CD8-positive, alpha-beta memory T cell (primary cell): ENCODE data around the gene FOXD4L3. TPM values are rescaled to one million over a fixed set of nuclear protein-coding genes. Genes with fewer than 3 reads are reported as not detected.
"Not testable (repeated sequence)": the region's sequence is repeated elsewhere in the genome, so short reads cannot be mapped to it uniquely, and the experiment has no call there.

Experiments
- CTCF ChIA-PET: fragments of 350-600 bp; sonication (Branson Sonifier 250); formaldehyde crosslinking; loops from one replicate; lab custom pipeline; 2021; ENCODE audit warnings: antibody characterized with exemption; lab: Charles Lee
- POLR2A ChIA-PET: fragments of 350-600 bp; sonication (Branson Sonifier 250); formaldehyde crosslinking; loops from one replicate; lab custom pipeline; 2021; ENCODE audit warnings: antibody characterized with exemption; lab: Charles Lee
- DNase-seq, 5 donors: peaks; one replicate each; pipeline versions ENCODE4 v3.0.0 to v3.0.0-alpha.2; 2020 to 2022; ENCODE audit warnings: mixed read lengths in 1 of 5
- H3K27ac ChIP-seq: one replicate; pipeline ENCODE4 v1.7.0; 2013; ENCODE audit warnings: low read depth, mild to moderate bottlenecking, low read length, moderate library complexity
- H3K27me3 ChIP-seq: 2 replicates; pipeline ENCODE4 v1.7.0; 2013; ENCODE audit warnings: low read length, mild to moderate bottlenecking; ENCODE audit not compliant: insufficient read depth, poor library complexity, severe bottlenecking
- H3K36me3 ChIP-seq: 2 replicates; pipeline ENCODE4 v1.7.0; 2013; ENCODE audit warnings: mild to moderate bottlenecking, low read length, moderate library complexity; ENCODE audit not compliant: insufficient read depth
- H3K4me1 ChIP-seq: 2 replicates; pipeline ENCODE4 v1.7.0; 2013; ENCODE audit warnings: mild to moderate bottlenecking, low read length, moderate library complexity; ENCODE audit not compliant: insufficient read depth
- H3K4me3 ChIP-seq: 2 replicates; pipeline ENCODE4 v1.7.0; 2013; ENCODE audit warnings: mild to moderate bottlenecking, low read length
- H3K9me3 ChIP-seq: 2 replicates; pipeline ENCODE4 v1.7.0; 2013; ENCODE audit warnings: mild to moderate bottlenecking, low read length
- H3K27ac Mint-ChIP-seq, 8 donors: one replicate each; pipeline ENCODE4 v1.8.0; 2020 to 2021; ENCODE audit warnings: mixed read lengths in 8 of 8, mild to moderate bottlenecking in 6 of 8, inconsistent platforms in 3 of 8, moderate library complexity in 3 of 8
- H3K27me3 Mint-ChIP-seq, 2 donors: one replicate each; pipeline ENCODE4 v1.8.0; 2020 to 2021; ENCODE audit warnings: mixed read lengths in 2 of 2, mild to moderate bottlenecking in 1 of 2, moderate library complexity in 1 of 2
- H3K36me3 Mint-ChIP-seq, 3 donors: one replicate each; pipeline ENCODE4 v1.8.0; 2020 to 2021; ENCODE audit warnings: mixed read lengths in 3 of 3, inconsistent platforms in 1 of 3, mild to moderate bottlenecking in 1 of 3
- H3K4me1 Mint-ChIP-seq, 3 donors: one replicate each; pipeline ENCODE4 v1.8.0; 2020 to 2021; ENCODE audit warnings: mixed read lengths in 3 of 3, inconsistent platforms in 1 of 3, mild to moderate bottlenecking in 1 of 3
- H3K4me3 Mint-ChIP-seq, 7 donors: one replicate each; pipeline ENCODE4 v1.8.0; 2020 to 2021; ENCODE audit warnings: mixed read lengths in 7 of 7, mild to moderate bottlenecking in 6 of 7, moderate library complexity in 4 of 7, inconsistent platforms in 2 of 7
- H3K9me3 Mint-ChIP-seq, 5 donors: one replicate each; pipeline ENCODE4 v1.8.0; 2020 to 2022; ENCODE audit warnings: mixed read lengths in 5 of 5, mild to moderate bottlenecking in 3 of 5, moderate library complexity in 2 of 5, inconsistent platforms in 1 of 5
- polyA plus RNA-seq: library from polyadenylated mRNA; unstranded; fragments of 300-500 nt; fragmentation: Illumina TruSeq; gene quantifications from one replicate; pipeline ENCODE4 v1.2.3, GENCODE V29; 2021
- total RNA-seq, 2 experiments: library from RNA; stranded (reverse); gene quantifications; one replicate each; pipeline ENCODE4 v1.2.3, GENCODE V29; 2021

FOXD4L3 gene
- total RNA-seq (not detected), polyA plus RNA-seq (not detected)

- H3K9me3 ChIP-seq, H3K27me3 ChIP-seq, DNase-seq, CTCF ChIA-PET, H3K9me3 Mint-ChIP-seq, H3K36me3 Mint-ChIP-seq, H3K27ac Mint-ChIP-seq, H3K4me3 Mint-ChIP-seq, H3K27me3 Mint-ChIP-seq, POLR2A ChIA-PET, H3K4me1 ChIP-seq, H3K27ac ChIP-seq, H3K4me1 Mint-ChIP-seq, H3K36me3 ChIP-seq, H3K4me3 ChIP-seq: not testable (repeated sequence)
Observed at GRCh38 chr9:68302567-68302966, at the start of gene FOXD4L3. Gene FOXD4L3 (plus strand): TSS chr9:68302867. CDS start chr9:68302952, 85 bp downstream.

DNA sequence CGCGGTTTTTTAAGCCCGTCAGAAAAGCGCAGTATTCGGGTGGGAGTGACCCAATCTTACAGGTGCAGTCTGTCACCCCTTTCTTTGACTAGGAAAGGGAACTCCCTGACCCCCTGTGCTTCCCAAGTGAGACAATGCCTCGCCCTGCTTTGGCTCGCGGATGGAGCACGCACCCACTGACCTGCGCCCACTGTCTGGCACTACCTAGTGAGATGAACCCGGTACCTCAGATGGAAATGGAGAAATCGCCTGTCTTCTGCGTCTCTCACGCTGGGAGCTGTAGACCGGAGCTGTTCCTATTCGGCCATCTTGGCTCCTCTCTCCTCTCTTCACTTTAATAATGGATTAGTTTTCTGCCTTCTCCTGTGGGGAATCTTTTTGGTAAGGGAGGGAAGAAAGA, 21.6 kb upstream of the FOXD4L3 start:
- H3K4me3 ChIP-seq: not testable (repeated sequence)

DNA sequence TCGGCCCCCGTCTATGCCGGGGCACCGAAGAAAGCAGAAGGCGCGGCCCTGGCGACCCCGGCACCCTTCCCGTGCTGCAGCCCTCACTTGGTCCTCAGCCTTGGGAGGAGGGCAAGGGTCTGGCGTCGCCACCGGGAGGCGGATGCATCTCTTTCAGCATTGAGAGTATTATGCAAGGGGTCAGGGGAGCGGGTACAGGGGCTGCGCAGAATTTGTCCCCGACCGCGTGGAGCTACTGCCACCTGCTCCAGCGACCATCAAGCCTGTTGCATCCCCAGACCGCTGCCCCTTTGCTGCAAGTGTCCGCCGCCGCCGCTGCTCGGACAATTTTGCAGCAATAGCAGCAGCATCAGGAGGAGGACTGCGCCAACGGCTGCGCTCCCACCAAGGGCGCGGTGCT, 1.1 kb downstream of the FOXD4L3 start:
- H3K27ac ChIP-seq, H3K36me3 Mint-ChIP-seq, H3K36me3 ChIP-seq, H3K9me3 ChIP-seq, POLR2A ChIA-PET, H3K4me1 Mint-ChIP-seq, CTCF ChIA-PET, H3K27me3 Mint-ChIP-seq, H3K27ac Mint-ChIP-seq, H3K4me3 Mint-ChIP-seq, DNase-seq, H3K9me3 Mint-ChIP-seq, H3K4me3 ChIP-seq, H3K4me1 ChIP-seq, H3K27me3 ChIP-seq: not testable (repeated sequence)

More for the DNA sequence above, 21.6 kb upstream of the FOXD4L3 start:
- DNase-seq: peak in 1 of 5 donors; percentile 1
- H3K36me3 Mint-ChIP-seq, H3K27me3 Mint-ChIP-seq, H3K27me3 ChIP-seq, H3K4me1 ChIP-seq, H3K9me3 ChIP-seq, H3K4me3 Mint-ChIP-seq, H3K4me1 Mint-ChIP-seq, H3K36me3 ChIP-seq, POLR2A ChIA-PET, CTCF ChIA-PET, H3K27ac Mint-ChIP-seq, H3K27ac ChIP-seq, H3K9me3 Mint-ChIP-seq: not testable (repeated sequence)

- POLR2A ChIA-PET, H3K4me3 Mint-ChIP-seq, CTCF ChIA-PET: not testable (repeated sequence)
Observed at GRCh38 chr9:68304212-68304611, 1.5 kb downstream of the FOXD4L3 start.

GRCh38 chr9:68304777-68305176, 2.1 kb downstream of the FOXD4L3 start:
- H3K4me1 Mint-ChIP-seq, CTCF ChIA-PET, H3K4me3 Mint-ChIP-seq, H3K36me3 ChIP-seq, POLR2A ChIA-PET, H3K27ac Mint-ChIP-seq, DNase-seq, H3K4me3 ChIP-seq, H3K27me3 Mint-ChIP-seq, H3K27ac ChIP-seq, H3K9me3 Mint-ChIP-seq, H3K27me3 ChIP-seq, H3K36me3 Mint-ChIP-seq, H3K4me1 ChIP-seq, H3K9me3 ChIP-seq: not testable (repeated sequence)

More at GRCh38 chr9:68304212-68304611, 1.5 kb downstream of the FOXD4L3 start:
- H3K4me1 Mint-ChIP-seq, H3K27me3 ChIP-seq, H3K27ac ChIP-seq, H3K27ac Mint-ChIP-seq, H3K4me1 ChIP-seq, H3K27me3 Mint-ChIP-seq, H3K36me3 Mint-ChIP-seq, DNase-seq, H3K4me3 ChIP-seq, H3K9me3 ChIP-seq, H3K9me3 Mint-ChIP-seq, H3K36me3 ChIP-seq: not testable (repeated sequence)

DNA sequence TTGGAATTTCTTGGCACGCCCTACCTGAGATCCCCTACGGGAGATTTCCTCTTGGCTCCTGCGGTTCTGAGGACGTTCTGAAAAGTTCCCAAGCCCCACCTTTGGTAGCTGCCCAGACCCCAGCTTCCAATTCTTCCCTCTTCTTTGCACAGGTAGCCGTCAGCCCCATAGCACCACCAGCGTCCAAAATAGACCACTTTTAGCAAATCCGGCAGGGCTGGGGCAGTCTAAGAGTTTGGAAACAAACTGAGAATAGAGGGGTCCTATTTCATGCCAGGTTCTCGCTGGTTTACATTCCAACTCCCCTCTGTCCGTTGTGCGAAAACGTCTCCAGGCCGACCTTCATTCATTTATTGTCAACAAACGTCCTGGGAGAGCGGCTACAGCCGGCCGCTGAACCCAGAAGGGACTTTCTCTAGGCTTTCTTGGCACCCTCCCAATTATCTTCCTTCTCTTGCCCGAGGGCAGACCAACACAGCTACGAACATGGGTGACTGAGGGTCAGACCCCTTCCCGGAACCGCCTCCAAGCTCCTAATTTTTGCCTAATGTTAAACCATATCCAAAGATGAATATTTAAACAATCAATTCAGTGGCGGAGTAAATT, 3.1 kb downstream of the FOXD4L3 start:
- DNase-seq, CTCF ChIA-PET, POLR2A ChIA-PET, H3K27ac Mint-ChIP-seq, H3K27me3 ChIP-seq, H3K36me3 ChIP-seq, H3K4me3 Mint-ChIP-seq, H3K4me3 ChIP-seq, H3K4me1 ChIP-seq, H3K4me1 Mint-ChIP-seq, H3K27me3 Mint-ChIP-seq, H3K36me3 Mint-ChIP-seq, H3K27ac ChIP-seq, H3K9me3 Mint-ChIP-seq, H3K9me3 ChIP-seq: not testable (repeated sequence)

DNA sequence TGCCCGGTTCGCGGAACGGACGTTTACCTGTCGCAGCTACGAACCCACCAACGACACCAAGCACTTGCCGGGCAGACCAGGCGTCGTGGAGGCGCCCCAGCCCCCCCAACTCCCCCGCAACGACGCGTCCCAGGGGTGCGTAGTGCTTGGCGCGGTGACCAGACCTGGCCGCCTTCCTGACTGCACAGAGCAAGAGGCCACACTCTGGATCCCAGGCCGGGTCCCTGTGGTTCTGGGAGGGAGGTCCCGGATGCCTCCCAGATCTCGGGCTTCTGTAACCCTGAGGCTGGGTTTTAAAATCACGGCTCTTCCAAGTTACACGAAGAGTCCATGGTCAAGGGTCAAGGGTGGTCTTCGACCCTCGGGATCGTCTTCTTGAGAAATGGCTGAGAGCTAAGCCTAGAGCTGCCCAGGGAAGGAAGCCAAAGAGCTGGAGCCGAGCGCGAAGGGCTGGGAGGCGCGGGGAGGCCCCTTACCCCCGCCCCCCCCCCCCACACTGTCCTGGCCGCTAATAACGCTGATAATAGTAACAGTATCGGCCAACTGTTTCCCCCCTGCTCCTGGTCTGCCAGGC, 3.8 kb downstream of the FOXD4L3 start:
- H3K4me3 Mint-ChIP-seq, H3K27ac Mint-ChIP-seq, CTCF ChIA-PET, H3K27me3 Mint-ChIP-seq, DNase-seq, H3K4me1 ChIP-seq, POLR2A ChIA-PET, H3K36me3 Mint-ChIP-seq, H3K9me3 Mint-ChIP-seq, H3K4me3 ChIP-seq, H3K4me1 Mint-ChIP-seq, H3K9me3 ChIP-seq, H3K27ac ChIP-seq, H3K36me3 ChIP-seq, H3K27me3 ChIP-seq: not testable (repeated sequence)

DNA sequence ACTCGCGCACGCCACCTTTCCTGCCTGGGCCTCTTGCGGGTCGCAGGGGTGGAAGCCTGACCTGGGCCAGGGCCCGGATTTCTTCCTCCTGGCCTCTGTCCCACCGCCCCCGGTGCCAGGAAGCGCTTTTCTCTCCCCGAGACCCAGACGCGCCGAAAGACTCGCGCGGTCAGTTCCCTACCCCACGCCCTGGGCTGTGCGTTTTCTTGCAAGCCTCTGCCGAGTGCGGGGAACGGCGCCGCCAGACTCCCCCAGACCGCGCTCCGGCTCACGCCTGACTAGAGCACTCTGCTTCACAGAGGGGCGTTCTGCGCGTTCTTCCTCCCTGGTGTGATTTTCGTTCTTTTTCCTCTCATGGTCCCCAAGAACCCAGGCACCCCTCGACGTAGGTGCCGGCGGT, 4.5 kb downstream of the FOXD4L3 start:
- H3K9me3 ChIP-seq, POLR2A ChIA-PET, H3K4me1 Mint-ChIP-seq: not testable (repeated sequence)

DNA sequence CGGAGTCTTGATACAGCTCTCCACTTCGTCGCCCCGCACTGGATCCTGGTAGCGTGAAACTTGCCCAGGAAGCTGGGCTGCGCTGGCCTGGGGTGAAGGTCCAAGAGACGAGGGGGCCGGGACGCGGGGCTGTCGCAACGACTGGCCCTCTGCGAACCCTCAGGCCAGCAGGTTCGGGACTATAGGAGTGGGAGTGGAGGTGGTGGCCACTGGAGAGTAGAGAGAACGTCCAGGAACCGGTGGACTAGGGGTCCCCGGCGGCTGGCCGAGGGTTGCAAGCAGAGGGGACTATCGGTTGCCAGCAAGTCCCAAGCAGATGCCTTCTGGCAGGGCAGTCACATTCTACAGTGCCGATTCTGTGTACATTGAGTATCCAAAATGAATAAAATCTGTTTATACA, 5.0 kb downstream of the FOXD4L3 start:
- H3K4me3 ChIP-seq, H3K9me3 Mint-ChIP-seq, DNase-seq, H3K4me1 Mint-ChIP-seq, H3K27me3 Mint-ChIP-seq, POLR2A ChIA-PET, H3K27ac ChIP-seq, H3K9me3 ChIP-seq, H3K27ac Mint-ChIP-seq, H3K36me3 ChIP-seq, CTCF ChIA-PET, H3K4me1 ChIP-seq, H3K4me3 Mint-ChIP-seq, H3K27me3 ChIP-seq, H3K36me3 Mint-ChIP-seq: not testable (repeated sequence)

More for the DNA sequence above, 4.5 kb downstream of the FOXD4L3 start:
- H3K27ac Mint-ChIP-seq, H3K36me3 ChIP-seq, H3K9me3 Mint-ChIP-seq, DNase-seq, CTCF ChIA-PET, H3K4me3 Mint-ChIP-seq, H3K27me3 Mint-ChIP-seq, H3K4me1 ChIP-seq, H3K27me3 ChIP-seq, H3K4me3 ChIP-seq, H3K27ac ChIP-seq, H3K36me3 Mint-ChIP-seq: not testable (repeated sequence)
